Smooth muscle cell (in vitro differentiated cells): ENCODE measurements around the gene SEC61B. TPM values are rescaled to one million over a fixed set of nuclear protein-coding genes. Genes with fewer than 3 reads are reported as not detected.
A peak's percentile ranks its signal among the peaks of the same experiment; 100 is the strongest.

Experiments
- DNase-seq: peaks from one replicate; lab custom pipeline; 2025; ENCODE audit not compliant: unreplicated experiment; lab: John Stamatoyannopoulos, UW
- H2AFZ ChIP-seq: fragments of 200-600 bp; sonication (generic); 2 replicates; pipeline ENCODE4 v1.6.0; 2016; ENCODE audit warnings: antibody characterized with exemption, low read depth, mild to moderate bottlenecking
- H3F3A ChIP-seq: fragments of 200-600 bp; sonication (generic); 2 replicates; pipeline ENCODE4 v1.6.0; 2017; ENCODE audit warnings: antibody characterized with exemption, low read depth
- H3K27ac ChIP-seq: fragments of 200-600 bp; sonication (generic); 2 replicates; pipeline ENCODE4 v1.5.1; 2016; ENCODE audit warnings: low read depth, mild to moderate bottlenecking
- H3K27me3 ChIP-seq: fragments of 200-600 bp; sonication (generic); 2 replicates; pipeline ENCODE4 v1.6.1; 2016; ENCODE audit warnings: low read depth, mild to moderate bottlenecking
- H3K36me3 ChIP-seq: fragments of 200-600 bp; sonication (generic); 2 replicates; pipeline ENCODE4 v1.5.1; 2016; ENCODE audit warnings: low read depth
- H3K4me1 ChIP-seq: fragments of 200-600 bp; sonication (generic); 2 replicates; pipeline ENCODE4 v1.5.1; 2016; ENCODE audit warnings: low read depth
- H3K4me2 ChIP-seq: fragments of 200-600 bp; sonication (generic); 2 replicates; pipeline ENCODE4 v1.6.0; 2016; ENCODE audit warnings: mild to moderate bottlenecking
- H3K4me3 ChIP-seq: fragments of 200-600 bp; sonication (generic); 2 replicates; pipeline ENCODE4 v1.5.1; 2016; ENCODE audit warnings: mild to moderate bottlenecking
- H3K79me2 ChIP-seq: fragments of 200-600 bp; sonication (generic); 2 replicates; pipeline ENCODE4 v1.6.0; 2016; ENCODE audit warnings: low read depth, mild to moderate bottlenecking
- H3K9ac ChIP-seq: fragments of 200-600 bp; sonication (generic); 2 replicates; pipeline ENCODE4 v1.6.0; 2016; ENCODE audit warnings: low read depth
- H3K9me3 ChIP-seq: fragments of 200-600 bp; sonication (generic); replicated peaks from 2 replicates; pipeline ENCODE4 v1.5.1; 2016; ENCODE audit warnings: low read depth
- H4K20me1 ChIP-seq: fragments of 200-600 bp; sonication (generic); 2 replicates; pipeline ENCODE4 v1.6.0; 2016; ENCODE audit warnings: low read depth
- WGBS: methylation state at CpG from one replicate; pipeline ENCODE4 v1.1.7; 2016; ENCODE audit warnings: low lambda C conversion rate; 5-methylcytosine and 5-hydroxymethylcytosine counted together
- polyA plus RNA-seq: library from polyadenylated mRNA; unstranded; fragments of >200 nt; fragmentation: Nextera tagmentation; extraction: Ambion mirVana; gene quantifications from 2 replicates; pipeline ENCODE4 v1.2.1, GENCODE V29; 2016
- total RNA-seq: library from RNA; depleted of rRNA; stranded (reverse); fragments of >200 nt; gene quantifications from 2 replicates; pipeline ENCODE4 v1.2.3, GENCODE V29; 2014
- TF ChIP-seq, protein P1 (sequence below): fragments of 200-600 bp; sonication (generic); IDR thresholded peaks from 2 replicates; pipeline ENCODE4 v1.5.1; 2017; ENCODE audit warnings: borderline replicate concordance, mild to moderate bottlenecking, antibody characterized with exemption; ENCODE audit not compliant: insufficient read depth, poor library complexity, severe bottlenecking

Gene SEC61B
- total and polyA plus RNA-seq, 2 experiments from 2014 or later = 385 to 549 TPM

DNA sequence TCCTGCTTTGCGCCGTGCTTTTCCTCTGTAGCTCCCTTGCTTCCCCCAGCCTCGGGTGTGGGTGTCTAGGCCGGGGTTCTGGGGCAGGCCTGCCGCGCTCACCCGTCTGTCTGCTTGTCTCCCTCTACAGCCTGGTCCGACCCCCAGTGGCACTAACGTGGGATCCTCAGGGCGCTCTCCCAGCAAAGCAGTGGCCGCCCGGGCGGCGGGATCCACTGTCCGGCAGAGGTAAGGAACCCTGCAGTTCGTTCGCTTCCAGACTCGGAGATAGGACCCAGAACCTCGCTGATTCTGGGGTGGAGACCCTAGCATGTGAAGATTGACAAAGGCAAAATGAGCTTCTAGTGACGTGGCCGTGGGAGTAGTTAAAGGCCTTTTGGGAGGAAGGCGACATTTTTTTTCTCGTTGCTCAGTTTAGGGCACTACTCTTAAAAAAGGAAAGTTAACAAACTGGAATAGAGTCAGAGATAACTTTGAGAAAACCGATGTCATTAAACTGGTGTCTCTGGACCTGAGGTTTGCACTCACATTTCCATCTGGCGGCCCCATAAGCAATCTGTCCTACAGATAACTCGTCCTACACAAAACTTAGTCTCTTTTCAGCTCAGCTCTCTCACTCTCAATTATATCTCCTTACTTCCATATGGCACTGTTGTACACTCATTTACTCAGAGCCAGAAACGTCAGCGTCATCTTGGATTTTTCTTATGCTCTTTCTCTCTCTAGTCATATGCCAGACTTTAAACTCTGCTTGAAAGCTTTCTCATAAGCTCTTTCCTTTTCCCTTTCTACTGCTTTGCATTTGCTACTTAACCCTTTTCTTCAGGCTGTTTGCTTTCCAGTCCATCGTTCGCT lies 561 bp downstream of the SEC61B start:
- no peaks in the 10 kb centered on the region for H3F3A ChIP-seq
- no peaks in the 10 kb centered on the region for H3K27me3 ChIP-seq
- no peaks in the 10 kb centered on the region for H3K9me3 ChIP-seq
- peaks cover 86% of the 10 kb centered on the region for H3K79me2 ChIP-seq
- peaks cover 79% of the 10 kb centered on the region for H4K20me1 ChIP-seq
- H3K4me1 ChIP-seq = peaks cover 33% of the 10 kb centered on the region
- WGBS = 11% methylated on average over 30 of the region's 30 CpGs
- TF ChIP-seq, protein P1, sequence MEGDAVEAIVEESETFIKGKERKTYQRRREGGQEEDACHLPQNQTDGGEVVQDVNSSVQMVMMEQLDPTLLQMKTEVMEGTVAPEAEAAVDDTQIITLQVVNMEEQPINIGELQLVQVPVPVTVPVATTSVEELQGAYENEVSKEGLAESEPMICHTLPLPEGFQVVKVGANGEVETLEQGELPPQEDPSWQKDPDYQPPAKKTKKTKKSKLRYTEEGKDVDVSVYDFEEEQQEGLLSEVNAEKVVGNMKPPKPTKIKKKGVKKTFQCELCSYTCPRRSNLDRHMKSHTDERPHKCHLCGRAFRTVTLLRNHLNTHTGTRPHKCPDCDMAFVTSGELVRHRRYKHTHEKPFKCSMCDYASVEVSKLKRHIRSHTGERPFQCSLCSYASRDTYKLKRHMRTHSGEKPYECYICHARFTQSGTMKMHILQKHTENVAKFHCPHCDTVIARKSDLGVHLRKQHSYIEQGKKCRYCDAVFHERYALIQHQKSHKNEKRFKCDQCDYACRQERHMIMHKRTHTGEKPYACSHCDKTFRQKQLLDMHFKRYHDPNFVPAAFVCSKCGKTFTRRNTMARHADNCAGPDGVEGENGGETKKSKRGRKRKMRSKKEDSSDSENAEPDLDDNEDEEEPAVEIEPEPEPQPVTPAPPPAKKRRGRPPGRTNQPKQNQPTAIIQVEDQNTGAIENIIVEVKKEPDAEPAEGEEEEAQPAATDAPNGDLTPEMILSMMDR = no peak
- no peaks in the 10 kb centered on the region for H3K36me3 ChIP-seq
- H2AFZ ChIP-seq = peak overlapping the region; percentile 87
- H3K4me2 ChIP-seq = peak overlapping the region; percentile 98
- peak overlapping the region; percentile 99 for H3K9ac ChIP-seq
- H3K4me3 ChIP-seq = peak overlapping the region; percentile 96
- peak overlapping the region; percentile 99 for H3K27ac ChIP-seq
- DNase-seq = no peak

GRCh38 chr9:99224445-99224844 lies 2.4 kb downstream of the SEC61B start:
- Histone ChIP-seq H3K4me2 (peak overlapping the region; percentile 98), H3K4me1 (peaks cover 33% of the 10 kb centered on the region), H3F3A (no peaks in the 10 kb centered on the region), H3K27ac (no peak overlapping the region), H2AFZ (no peak overlapping the region), H3K79me2 (peaks cover 68% of the 10 kb centered on the region), H3K9me3 (no peaks in the 10 kb centered on the region), H3K4me3 (no peak overlapping the region), H3K9ac (no peak overlapping the region), H3K36me3 (peaks cover 15% of the 10 kb centered on the region), H3K27me3 (no peaks in the 10 kb centered on the region), H4K20me1 (peaks cover 78% of the 10 kb centered on the region)
- TF ChIP-seq, protein P1 = no peak
- 94% methylated on average over 2 of the region's 2 CpGs for WGBS
- DNase-seq = no peak

GRCh38 chr9:99226054-99226453 lies 4.0 kb downstream of the SEC61B start:
- H4K20me1 ChIP-seq = peaks cover 78% of the 10 kb centered on the region

More at GRCh38 chr9:99226054-99226453, 4.0 kb downstream of the SEC61B start:
- no peaks in the 10 kb centered on the region for H3K27me3 ChIP-seq
- H3K4me2 ChIP-seq = no peak overlapping the region
- no peak overlapping the region for H3K4me3 ChIP-seq
- no peak overlapping the region for H3K27ac ChIP-seq
- peaks cover 24% of the 10 kb centered on the region for H3K36me3 ChIP-seq
- H3K79me2 ChIP-seq = peaks cover 60% of the 10 kb centered on the region
- 97% methylated on average over 5 of the region's 5 CpGs for WGBS
- H3K9me3 ChIP-seq = no peaks in the 10 kb centered on the region
- no peak overlapping the region for H3K9ac ChIP-seq
- TF ChIP-seq, protein P1 = no peak
- no peak overlapping the region for H2AFZ ChIP-seq
- peaks cover 17% of the 10 kb centered on the region for H3K4me1 ChIP-seq
- no peak for DNase-seq
- H3F3A ChIP-seq = no peaks in the 10 kb centered on the region
